22Rv1 (cell line): ENCODE measurements around the gene ARID1B.

Experiments used
- ZFX ChIP-seq: fragments of 450-650 bp; IDR thresholded peaks from 2 replicates; pipeline ENCODE4 v1.6.1; 2017; ENCODE audit warnings: antibody characterized with exemption, borderline replicate concordance
- TF ChIP-seq, protein P1 (sequence below): fragments of 450-650 bp; IDR thresholded peaks from 2 replicates; pipeline ENCODE4 v1.5.1; 2017; ENCODE audit warnings: mild to moderate bottlenecking

DNA sequence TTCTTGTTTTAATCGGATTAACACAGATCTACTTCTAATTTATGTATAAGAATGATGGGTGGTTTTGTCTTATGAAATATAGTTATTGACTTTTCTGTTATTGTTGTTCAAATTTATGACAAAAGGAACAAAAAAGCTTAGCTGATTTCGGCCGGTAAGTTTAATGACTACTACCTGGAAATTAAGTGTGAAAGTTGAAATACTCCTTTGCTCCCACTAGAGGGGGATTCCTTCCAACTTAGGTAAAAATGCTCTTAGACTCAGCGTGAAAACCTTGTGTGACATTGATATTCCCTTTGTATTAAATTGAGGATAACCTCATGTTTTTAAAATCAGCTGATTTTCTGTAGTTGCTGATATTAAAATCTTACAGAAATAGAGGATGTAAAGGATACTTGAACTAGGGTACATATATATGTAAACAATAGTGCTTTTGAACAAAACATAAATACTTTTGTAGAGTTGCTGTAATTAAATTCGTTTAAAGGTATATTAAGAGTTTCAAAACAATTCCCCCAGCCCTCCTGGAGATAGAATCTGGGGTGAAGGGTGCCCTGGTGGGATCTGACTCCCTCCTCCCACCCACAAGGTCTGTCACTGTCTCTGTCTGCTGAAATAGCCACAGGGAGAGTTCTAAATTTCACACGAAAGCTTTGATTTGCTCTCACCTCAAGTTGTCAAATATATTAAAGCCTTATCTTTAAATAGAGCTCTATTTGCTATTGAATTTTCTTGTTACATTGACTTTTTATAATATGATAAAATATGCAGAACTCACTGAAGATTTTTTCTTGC lies 257.5 kb downstream of the ARID1B start:
- TF ChIP-seq, protein P1, sequence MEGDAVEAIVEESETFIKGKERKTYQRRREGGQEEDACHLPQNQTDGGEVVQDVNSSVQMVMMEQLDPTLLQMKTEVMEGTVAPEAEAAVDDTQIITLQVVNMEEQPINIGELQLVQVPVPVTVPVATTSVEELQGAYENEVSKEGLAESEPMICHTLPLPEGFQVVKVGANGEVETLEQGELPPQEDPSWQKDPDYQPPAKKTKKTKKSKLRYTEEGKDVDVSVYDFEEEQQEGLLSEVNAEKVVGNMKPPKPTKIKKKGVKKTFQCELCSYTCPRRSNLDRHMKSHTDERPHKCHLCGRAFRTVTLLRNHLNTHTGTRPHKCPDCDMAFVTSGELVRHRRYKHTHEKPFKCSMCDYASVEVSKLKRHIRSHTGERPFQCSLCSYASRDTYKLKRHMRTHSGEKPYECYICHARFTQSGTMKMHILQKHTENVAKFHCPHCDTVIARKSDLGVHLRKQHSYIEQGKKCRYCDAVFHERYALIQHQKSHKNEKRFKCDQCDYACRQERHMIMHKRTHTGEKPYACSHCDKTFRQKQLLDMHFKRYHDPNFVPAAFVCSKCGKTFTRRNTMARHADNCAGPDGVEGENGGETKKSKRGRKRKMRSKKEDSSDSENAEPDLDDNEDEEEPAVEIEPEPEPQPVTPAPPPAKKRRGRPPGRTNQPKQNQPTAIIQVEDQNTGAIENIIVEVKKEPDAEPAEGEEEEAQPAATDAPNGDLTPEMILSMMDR = peak; percentile 72
- no peak for TF ChIP-seq ZFX
